Activated gamma-delta T cell (primary cell): Measurements from ENCODE around the gene ABI1.

Experiments used
- DNase-seq: peaks from one replicate; lab custom pipeline; 2025; lab: John Stamatoyannopoulos, UW

ABI1 gene

GRCh38 chr10:26714415-26715136 is 146.2 kb downstream of the ABI1 start:
- DNase-seq = no peak

GRCh38 chr10:26711324-26711723 is 149.4 kb downstream of the ABI1 start:
- no peak for DNase-seq

- no peak for DNase-seq
Measured at GRCh38 chr10:26706936-26707335, 153.8 kb downstream of the ABI1 start.

GRCh38 chr10:26706206-26706605 is 154.6 kb downstream of the ABI1 start:
- DNase-seq = no peak

GRCh38 chr10:26703974-26704373 is 156.8 kb downstream of the ABI1 start:
- DNase-seq = no peak

- no peak for DNase-seq
Measured at GRCh38 chr10:26703096-26703495, 157.7 kb downstream of the ABI1 start.

GRCh38 chr10:26700884-26701630 is 159.7 kb downstream of the ABI1 start:
- DNase-seq = no peak

- no peak for DNase-seq
Measured at GRCh38 chr10:26699631-26700030, 161.1 kb downstream of the ABI1 start.

GRCh38 chr10:26698909-26699308 is 161.8 kb downstream of the ABI1 start:
- DNase-seq = no peak

- DNase-seq = no peak
Measured at GRCh38 chr10:26697922-26698608, 162.7 kb downstream of the ABI1 start.

GRCh38 chr10:26697163-26697921 is 163.4 kb downstream of the ABI1 start, which contains the start of gene PDSS1:
PDSS1 (plus strand) TSS chr10:26697701; CDS start chr10:26697712, 11 bp downstream.
- peak; percentile 40 for DNase-seq

- no peak for DNase-seq
Measured at GRCh38 chr10:26696786-26697162, 164.0 kb downstream of the ABI1 start.
